Measurements from ENCODE around the gene ZDHHC5. TPM values are rescaled to one million over a fixed set of nuclear protein-coding genes. Genes with fewer than 3 reads are reported as not detected.

The ZDHHC5 gene
- total RNA-seq, 1 experiment from 2014 or later: 64.1 TPM

DNA sequence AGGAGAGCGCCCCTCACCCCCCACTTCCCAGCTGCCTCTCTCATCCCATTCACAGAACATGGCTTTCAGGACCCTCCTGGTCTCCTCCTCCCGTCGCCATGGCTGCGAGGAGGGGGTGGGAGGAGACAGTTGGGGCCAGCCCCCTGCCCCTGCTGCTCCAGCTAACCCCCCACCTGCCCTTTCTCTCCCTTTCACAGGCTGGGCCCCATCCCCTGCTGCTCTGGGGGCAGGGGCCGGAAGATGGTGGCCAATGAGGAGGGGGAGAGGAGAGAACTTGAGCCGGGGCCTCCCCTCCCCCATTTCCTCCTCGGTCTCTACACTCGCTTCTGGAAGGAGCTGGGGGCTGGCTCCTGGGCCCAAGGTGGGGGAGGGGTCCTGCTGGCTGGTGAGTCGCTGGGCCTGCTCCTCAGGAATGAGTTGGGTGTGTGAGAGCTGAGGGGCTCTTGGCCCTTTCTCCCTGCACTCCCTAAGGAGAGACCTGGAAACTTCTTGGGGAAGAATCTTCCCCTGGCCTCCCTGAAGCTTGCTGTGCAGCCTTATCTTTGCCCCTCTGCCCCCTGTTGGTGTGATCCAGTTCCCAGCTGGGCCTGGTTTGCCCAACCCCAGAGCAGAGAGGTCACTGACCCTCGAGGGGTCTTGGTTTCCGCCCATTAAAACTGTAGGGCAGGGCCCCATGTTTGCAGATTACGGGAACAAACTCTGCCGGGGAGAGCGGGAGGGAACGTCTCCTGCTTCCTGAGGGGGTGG is 28.4 kb upstream of the ZDHHC5 start:
- Histone ChIP-seq H3K27me3 (ENCODE audit: insufficient read depth, low read length) (no peaks in the 10 kb centered on the region; the same call in 1 of the 2 replicates), H3K4me1 (ENCODE audit: control insufficient read depth in 1 of 2, insufficient read depth in 2 of 2, low read length in 2 of 2) (peaks cover 6 to 26% of the 10 kb centered on the region in 2 experiments; a peak in 3 of 4 replicates), H3K9me3 (ENCODE audit: control insufficient read depth in 1 of 2, insufficient read depth in 1 of 2, low read depth in 1 of 2, low read length in 2 of 2) (no peaks in the 10 kb centered on the region), H3K27ac (ENCODE audit: low read depth, low read length) (peak overlapping the region; percentile 65; the same call in 1 of the 2 replicates), H2AFZ (ENCODE audit: low read depth, low read length, poor library complexity, severe bottlenecking) (no peak overlapping the region), H3K9ac (ENCODE audit: low read length) (peak overlapping the region; percentile 85; the same call in 1 of the 2 replicates), H4K20me1 (ENCODE audit: insufficient read depth) (no peaks in the 10 kb centered on the region), H3K9me2 (ENCODE audit: insufficient read depth) (no peaks in the 10 kb centered on the region), H3K79me2 (ENCODE audit: insufficient read depth, low read length) (peaks cover 10% of the 10 kb centered on the region), H3K4me3 (replicated peaks in 1 of 2; ENCODE audit: low read depth in 1 of 2, low read length in 2 of 2) (peak overlapping the region; percentile 75 to 78), H3K4me2 (ENCODE audit: low read length) (peak overlapping the region; percentile 73), H3K36me3 (ENCODE audit: control insufficient read depth in 1 of 2, insufficient read depth in 2 of 2, low read length in 2 of 2) (no peaks in the 10 kb centered on the region)
- no peak for TF ChIP-seq ELF1 (IDR thresholded peaks at IDR 0.05; ENCODE audit: borderline replicate concordance, low read depth)
- TF ChIP-seq RAD21 (IDR thresholded peaks at IDR 0.05; ENCODE audit: low read depth): no peak
- TF ChIP-seq SIN3A (IDR thresholded peaks at IDR 0.05; ENCODE audit: low read depth): no peak
- no peak for TF ChIP-seq ZFX (IDR thresholded peaks at IDR 0.05)
- TF ChIP-seq ZNF274 (IDR thresholded peaks at IDR 0.05; ENCODE audit: low read depth, low read length): no peak
- TF ChIP-seq, protein P1, sequence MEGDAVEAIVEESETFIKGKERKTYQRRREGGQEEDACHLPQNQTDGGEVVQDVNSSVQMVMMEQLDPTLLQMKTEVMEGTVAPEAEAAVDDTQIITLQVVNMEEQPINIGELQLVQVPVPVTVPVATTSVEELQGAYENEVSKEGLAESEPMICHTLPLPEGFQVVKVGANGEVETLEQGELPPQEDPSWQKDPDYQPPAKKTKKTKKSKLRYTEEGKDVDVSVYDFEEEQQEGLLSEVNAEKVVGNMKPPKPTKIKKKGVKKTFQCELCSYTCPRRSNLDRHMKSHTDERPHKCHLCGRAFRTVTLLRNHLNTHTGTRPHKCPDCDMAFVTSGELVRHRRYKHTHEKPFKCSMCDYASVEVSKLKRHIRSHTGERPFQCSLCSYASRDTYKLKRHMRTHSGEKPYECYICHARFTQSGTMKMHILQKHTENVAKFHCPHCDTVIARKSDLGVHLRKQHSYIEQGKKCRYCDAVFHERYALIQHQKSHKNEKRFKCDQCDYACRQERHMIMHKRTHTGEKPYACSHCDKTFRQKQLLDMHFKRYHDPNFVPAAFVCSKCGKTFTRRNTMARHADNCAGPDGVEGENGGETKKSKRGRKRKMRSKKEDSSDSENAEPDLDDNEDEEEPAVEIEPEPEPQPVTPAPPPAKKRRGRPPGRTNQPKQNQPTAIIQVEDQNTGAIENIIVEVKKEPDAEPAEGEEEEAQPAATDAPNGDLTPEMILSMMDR (IDR thresholded peaks at IDR 0.05 in 2 of 3, conservative IDR thresholded peaks at IDR 0.05 in 1 of 3; ENCODE audit: borderline replicate concordance in 1 of 3, insufficient read depth in 1 of 3, low read depth in 2 of 3, low read length in 2 of 3): no peak
- POLR2A ChIA-PET: no interaction called here
- intact Hi-C loops (cut with micrococcal nuclease): loop anchor here (10.0 kb wide), 1 partner anchor 795 kb away; no protein-coding TSS in a partner anchor
- no peak for DNase-seq (ENCODE audit: low read depth, low spot score)
- ATAC-seq: no peak
- no TSS peak for BruUV-seq (replicated peaks)
- RAD21 ChIA-PET (ENCODE audit: low non-redundant PET in 1 of 2, low total read pairs in 2 of 2, uncharacterized antibody in 2 of 2, unreplicated experiment in 2 of 2): interaction anchor here in 1 of 2 experiments (1.6 kb wide), 1 partner anchor 294 kb away, joined by 5 read pairs; no protein-coding TSS in a partner anchor
- CTCF ChIA-PET: interaction anchor here (0.7 to 4.4 kb wide), 7 partner anchors 13 to 294 kb away, joined by 3 to 40 read pairs (median 14); partner anchors contain the start of gene UBE2L6

Measured in HCT116 (cell line).